IMR-90 (cell line): ENCODE data around the gene NUBPL. TPM values are rescaled to one million over a fixed set of nuclear protein-coding genes. Genes with fewer than 3 reads are reported as not detected.

Source experiments
- ATAC-seq: fragments of 200-7000 bp; cut with Tn5 transposase; 2 replicates; pipeline ENCODE4 v1.9.1; 2020; ENCODE audit warnings: low read depth, mild to moderate bottlenecking, moderate library complexity
- BruUV-seq: library from RNA; stranded (reverse); fragments of 400-500 nt; replicated peaks from 2 replicates; lab custom pipeline; 2021; lab: Mats Ljungman, UMichigan
- CTCF ChIA-PET: fragments of 300-600 bp; formaldehyde crosslinking; extraction: SDS; loops from one replicate; lab custom pipeline; 2021; ENCODE audit warnings: antibody characterized with exemption; lab: Yijun Ruan, JAX
- POLR2A ChIA-PET: fragments of 300-600 bp; sonication (Branson Sonifier 250); formaldehyde crosslinking; loops from one replicate; lab custom pipeline; 2022; ENCODE audit warnings: antibody characterized with exemption; ENCODE audit not compliant: unreplicated experiment; lab: Charles Lee
- DNase-seq: peaks from one replicate; pipeline ENCODE4 v3.0.0; 2013
- H2AFZ ChIP-seq: replicated peaks from 2 replicates; pipeline ENCODE3; 2013; ENCODE audit warnings: low read length, mild to moderate bottlenecking; ENCODE audit not compliant: poor library complexity
- H2AK5ac ChIP-seq: 2 replicates; pipeline ENCODE4 v1.6.1; 2013; ENCODE audit warnings: low read depth, low read length, inconsistent platforms
- H2AK9ac ChIP-seq: replicated peaks from 2 replicates; pipeline ENCODE3; 2013; ENCODE audit warnings: mild to moderate bottlenecking, low read depth, low read length, moderate library complexity; ENCODE audit not compliant: poor library complexity
- H2BK120ac ChIP-seq: 2 replicates; pipeline ENCODE4 v1.6.1; 2013; ENCODE audit warnings: low read depth, low read length, inconsistent platforms
- H2BK15ac ChIP-seq: 3 replicates; pipeline ENCODE4 v1.6.1; 2013; ENCODE audit warnings: low read depth, low read length, inconsistent platforms
- H2BK20ac ChIP-seq: 2 replicates; pipeline ENCODE4 v1.6.1; 2013; ENCODE audit warnings: low read depth, mild to moderate bottlenecking, inconsistent platforms, low read length, moderate library complexity
- H2BK5ac ChIP-seq: 2 replicates; pipeline ENCODE4 v1.6.1; 2013; ENCODE audit warnings: mild to moderate bottlenecking, low read depth, low read length, inconsistent platforms; ENCODE audit not compliant: poor library complexity, severe bottlenecking
- H3K14ac ChIP-seq: replicated peaks from 2 replicates; pipeline ENCODE4 v1.6.1; 2013; ENCODE audit warnings: low read depth, low read length, inconsistent platforms
- H3K18ac ChIP-seq: 2 replicates; pipeline ENCODE4 v1.6.1; 2013; ENCODE audit warnings: low read depth, low read length, control low read depth
- H3K23ac ChIP-seq: 2 replicates; pipeline ENCODE4 v1.6.1; 2013; ENCODE audit warnings: low read depth, low read length, inconsistent platforms
- H3K27ac ChIP-seq: 2 replicates; pipeline ENCODE4 v1.5.1; 2013; ENCODE audit warnings: mild to moderate bottlenecking, control low read depth, low read length; ENCODE audit not compliant: insufficient read depth
- H3K27me3 ChIP-seq: 2 replicates; pipeline ENCODE4 v1.6.1; 2013; ENCODE audit warnings: low read length; ENCODE audit not compliant: control insufficient read depth, insufficient read depth
- H3K36me3 ChIP-seq: 2 replicates; pipeline ENCODE4 v1.6.1; 2013; ENCODE audit warnings: low read length, mixed read lengths; ENCODE audit not compliant: control insufficient read depth, insufficient read depth
- H3K4ac ChIP-seq: 2 replicates; pipeline ENCODE4 v1.6.1; 2013; ENCODE audit warnings: low read depth, low read length, inconsistent platforms
- H3K4me1 ChIP-seq: 2 replicates; pipeline ENCODE4 v1.6.1; 2013; ENCODE audit warnings: low read length, mixed read lengths; ENCODE audit not compliant: control insufficient read depth, insufficient read depth
- H3K4me2 ChIP-seq: 2 replicates; pipeline ENCODE4 v1.6.1; 2013; ENCODE audit warnings: low read depth, mild to moderate bottlenecking, control low read depth, low read length, moderate library complexity
- H3K4me3 ChIP-seq: 2 replicates; pipeline ENCODE4 v1.5.1; 2013; ENCODE audit warnings: low read depth, mild to moderate bottlenecking, control low read depth, low read length, moderate library complexity; ENCODE audit not compliant: insufficient read depth
- H3K56ac ChIP-seq: 2 replicates; pipeline ENCODE4 v1.6.1; 2013; ENCODE audit warnings: low read length, inconsistent platforms; ENCODE audit not compliant: insufficient read depth; ENCODE audit errors: extremely low read depth
- H3K79me1 ChIP-seq, 2 experiments: 2 replicates each; pipeline ENCODE4 v1.6.1; 2013; ENCODE audit warnings: low read length in 2 of 2, inconsistent platforms in 1 of 2, low read depth in 1 of 2
- H3K9ac ChIP-seq: 2 replicates; pipeline ENCODE4 v1.6.1; 2013; ENCODE audit warnings: low read depth, low read length, control low read depth
- H3K9me1 ChIP-seq: 2 replicates; pipeline ENCODE4 v1.6.1; 2013; ENCODE audit warnings: low read length, inconsistent platforms; ENCODE audit not compliant: insufficient read depth
- H3K9me3 ChIP-seq: 2 replicates; pipeline ENCODE4 v1.6.1; 2013; ENCODE audit warnings: low read length; ENCODE audit not compliant: control insufficient read depth, insufficient read depth
- H4K20me1 ChIP-seq: 2 replicates; pipeline ENCODE4 v1.6.1; 2013; ENCODE audit warnings: low read length, inconsistent platforms; ENCODE audit not compliant: insufficient read depth
- H4K5ac ChIP-seq: 2 replicates; pipeline ENCODE4 v1.6.1; 2013; ENCODE audit warnings: mild to moderate bottlenecking, low read depth, low read length, control low read depth
- H4K8ac ChIP-seq, 2 experiments: 2 replicates each; pipeline ENCODE4 v1.6.1; 2013; ENCODE audit warnings: low read depth in 2 of 2, low read length in 2 of 2, control low read depth in 1 of 2, inconsistent platforms in 1 of 2
- H4K91ac ChIP-seq: 2 replicates; pipeline ENCODE4 v1.6.1; 2013; ENCODE audit warnings: low read depth, low read length, inconsistent platforms; ENCODE audit not compliant: insufficient read depth
- CEBPB ChIP-seq: IDR thresholded peaks from 2 replicates; pipeline ENCODE4 v1.6.1; 2012; ENCODE audit warnings: low read depth, low read length, improper control_type of control experiment
- CHD1 ChIP-seq: IDR thresholded peaks from 2 replicates; pipeline ENCODE4 v1.6.1; 2012; ENCODE audit warnings: low read depth, low read length, improper control_type of control experiment
- MAFK ChIP-seq: IDR thresholded peaks from 2 replicates; pipeline ENCODE4 v1.6.1; 2012; ENCODE audit warnings: low read depth, low read length, improper control_type of control experiment
- MAZ ChIP-seq: IDR thresholded peaks from 2 replicates; pipeline ENCODE4 v1.6.1; 2012; ENCODE audit warnings: low read depth, mild to moderate bottlenecking, low read length, improper control_type of control experiment, moderate library complexity, borderline replicate concordance
- MXI1 ChIP-seq: IDR thresholded peaks from 2 replicates; pipeline ENCODE4 v1.6.1; 2012; ENCODE audit warnings: low read depth, mild to moderate bottlenecking, low read length, moderate library complexity, borderline replicate concordance
- POLR2A ChIP-seq: IDR thresholded peaks from 2 replicates; pipeline ENCODE4 v1.6.1; 2012; ENCODE audit warnings: mild to moderate bottlenecking, low read depth, low read length
- RAD21 ChIP-seq: IDR thresholded peaks from 2 replicates; pipeline ENCODE4 v1.6.1; 2012; ENCODE audit warnings: low read length, improper control_type of control experiment
- SMC3 ChIP-seq: fragments of 150-350 bp; IDR thresholded peaks from 2 replicates; pipeline ENCODE4 v1.6.1; 2016; ENCODE audit warnings: low read depth, mild to moderate bottlenecking, antibody characterized with exemption, low read length, moderate library complexity
- WGBS, 2 experiments: methylation state at CpG; one replicate each; pipeline versions ENCODE4 v1.1.5 to v1.1.7; 2013; ENCODE audit warnings: missing lambda C conversion rate in 2 of 2; ENCODE audit not compliant: insufficient read length in 1 of 2; ENCODE audit errors: extremely low coverage in 2 of 2; 5-methylcytosine and 5-hydroxymethylcytosine counted together
- dilution Hi-C: fragments of 300-500 bp; cut with HindIII; formaldehyde crosslinking; loops from one replicate; pipeline ENCODE4 v1.14.3; 2018; ENCODE audit warnings: low sequenced_read_pairs; ENCODE audit not compliant: unreplicated experiment
- in situ Hi-C: fragments of 300-500 bp; cut with MboI; formaldehyde crosslinking; loops from 3 replicates; pipeline ENCODE4 v1.14.3; 2019; ENCODE audit warnings: low sequenced_read_pairs, inconsistent platforms, mixed read lengths
- intact Hi-C: fragments of 100-400 bp; cut with micrococcal nuclease; formaldehyde crosslinking; loops from 2 replicates; pipeline ENCODE4 v1.10.0; 2022
- polyA plus RNA-seq, 3 experiments: library from polyadenylated mRNA; depleted of rRNA; stranded (reverse); fragments of >200 nt; gene quantifications; 2 replicates each; pipeline ENCODE4 v1.2.3, GENCODE V29; 2012; ENCODE audit warnings: low replicate concordance in 1 of 3
- total RNA-seq: library from RNA; depleted of rRNA; stranded (reverse); fragments of >200 nt; gene quantifications from 2 replicates; pipeline ENCODE4 v1.2.3, GENCODE V29; 2012
- TF ChIP-seq, protein P1 (sequence below): conservative IDR thresholded peaks from 2 replicates; pipeline ENCODE4 v1.5.1; 2012; ENCODE audit warnings: mild to moderate bottlenecking, low read depth, low read length, improper control_type of control experiment
- TF ChIP-seq, protein P2 (sequence below): fragments of 150-350 bp; IDR thresholded peaks from 2 replicates; pipeline ENCODE4 v1.6.1; 2017; ENCODE audit warnings: mild to moderate bottlenecking, antibody characterized with exemption, low read length, low read depth

The NUBPL gene
- total and polyA plus RNA-seq, 2 of the 4 experiments (the other 2 are of a cell fraction), result 5.4 to 11.5 TPM

DNA sequence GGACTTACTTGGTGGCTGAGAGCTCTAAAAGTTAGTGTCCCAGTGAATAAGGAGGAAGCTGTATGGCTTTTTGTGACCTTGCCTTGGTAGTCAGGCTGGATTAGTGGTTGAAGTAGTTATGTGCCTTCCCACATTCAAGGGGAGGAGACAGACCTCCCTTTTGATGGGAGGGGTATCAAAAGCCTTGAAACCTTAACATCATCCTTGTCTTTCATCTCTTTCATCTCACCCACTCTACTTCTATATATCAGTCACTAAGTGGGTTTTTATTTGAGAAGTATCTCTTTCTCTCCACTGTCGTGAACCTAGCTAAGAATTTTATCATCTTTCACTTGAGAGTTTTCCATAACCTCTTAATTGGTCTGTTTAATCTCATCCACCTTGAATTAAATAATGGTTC is 15.7 kb downstream of the NUBPL start:
- CTCF ChIA-PET, result no interaction called here
- TF ChIP-seq MXI1, result no peak
- TF ChIP-seq RAD21, result no peak
- TF ChIP-seq, protein P1, sequence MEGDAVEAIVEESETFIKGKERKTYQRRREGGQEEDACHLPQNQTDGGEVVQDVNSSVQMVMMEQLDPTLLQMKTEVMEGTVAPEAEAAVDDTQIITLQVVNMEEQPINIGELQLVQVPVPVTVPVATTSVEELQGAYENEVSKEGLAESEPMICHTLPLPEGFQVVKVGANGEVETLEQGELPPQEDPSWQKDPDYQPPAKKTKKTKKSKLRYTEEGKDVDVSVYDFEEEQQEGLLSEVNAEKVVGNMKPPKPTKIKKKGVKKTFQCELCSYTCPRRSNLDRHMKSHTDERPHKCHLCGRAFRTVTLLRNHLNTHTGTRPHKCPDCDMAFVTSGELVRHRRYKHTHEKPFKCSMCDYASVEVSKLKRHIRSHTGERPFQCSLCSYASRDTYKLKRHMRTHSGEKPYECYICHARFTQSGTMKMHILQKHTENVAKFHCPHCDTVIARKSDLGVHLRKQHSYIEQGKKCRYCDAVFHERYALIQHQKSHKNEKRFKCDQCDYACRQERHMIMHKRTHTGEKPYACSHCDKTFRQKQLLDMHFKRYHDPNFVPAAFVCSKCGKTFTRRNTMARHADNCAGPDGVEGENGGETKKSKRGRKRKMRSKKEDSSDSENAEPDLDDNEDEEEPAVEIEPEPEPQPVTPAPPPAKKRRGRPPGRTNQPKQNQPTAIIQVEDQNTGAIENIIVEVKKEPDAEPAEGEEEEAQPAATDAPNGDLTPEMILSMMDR, result no peak
- TF ChIP-seq, protein P2, sequence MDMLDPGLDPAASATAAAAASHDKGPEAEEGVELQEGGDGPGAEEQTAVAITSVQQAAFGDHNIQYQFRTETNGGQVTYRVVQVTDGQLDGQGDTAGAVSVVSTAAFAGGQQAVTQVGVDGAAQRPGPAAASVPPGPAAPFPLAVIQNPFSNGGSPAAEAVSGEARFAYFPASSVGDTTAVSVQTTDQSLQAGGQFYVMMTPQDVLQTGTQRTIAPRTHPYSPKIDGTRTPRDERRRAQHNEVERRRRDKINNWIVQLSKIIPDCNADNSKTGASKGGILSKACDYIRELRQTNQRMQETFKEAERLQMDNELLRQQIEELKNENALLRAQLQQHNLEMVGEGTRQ, result no peak
- no peak for TF ChIP-seq MAZ
- TF ChIP-seq CEBPB, result no peak
- TF ChIP-seq MAFK, result no peak
- no peak for TF ChIP-seq SMC3
- TF ChIP-seq CHD1, result no peak
- TF ChIP-seq POLR2A, result no peak
- Histone ChIP-seq H4K91ac (no peak overlapping the region), H3K4me2 (no peak overlapping the region), H2BK120ac (no peak overlapping the region), H3K79me1 (no peaks in the 10 kb centered on the region), H2BK15ac (no peak overlapping the region), H2BK20ac (no peak overlapping the region), H2AK9ac (no peak overlapping the region), H3K4me3 (no peak overlapping the region), H2AFZ (no peak overlapping the region), H3K14ac (no peak overlapping the region), H3K9ac (no peak overlapping the region), H3K4ac (no peak overlapping the region), H3K27ac (no peak overlapping the region), H2AK5ac (no peak overlapping the region), H3K27me3 (no peaks in the 10 kb centered on the region), H4K8ac (no peak overlapping the region), H3K23ac (no peak overlapping the region), H3K4me1 (no peaks in the 10 kb centered on the region), H4K20me1 (no peaks in the 10 kb centered on the region), H3K56ac (no peak overlapping the region), H3K36me3 (no peaks in the 10 kb centered on the region; the same call in 1 of the 2 replicates), H3K9me3 (no peaks in the 10 kb centered on the region), H4K5ac (no peak overlapping the region), H3K18ac (no peak overlapping the region), H3K9me1 (no peaks in the 10 kb centered on the region; the same call in 1 of the 2 replicates), H2BK5ac (no peak overlapping the region)
- POLR2A ChIA-PET, result no interaction called here
- in situ Hi-C loops (no loop called here), dilution Hi-C loops (no loop called here), intact Hi-C loops (no loop called here)
- ATAC-seq (no peak), DNase-seq (no peak)
- WGBS, 2 experiments, result no CpG with 5 or more reads among the region's 1 CpG
- BruUV-seq, result no TSS peak
